Adrenal gland (tissue), 5 donors: Measurements from ENCODE around the gene SH3BGRL3.

ENCODE experiments used
- POLR2A ChIP-seq, 2 donors: fragments of 450-650 bp; IDR thresholded peaks; one replicate each; pipeline ENCODE4 v1.6.1; 2017; ENCODE audit warnings: antibody characterized with exemption in 2 of 2, mild to moderate bottlenecking in 2 of 2, moderate library complexity in 1 of 2
- TF ChIP-seq, protein P1 (sequence below), 6 experiments: fragments of 450-650 bp in 4 of 6; fragments of 200-600 bp in 2 of 6; sonication (generic) in 1 of 6; IDR thresholded peaks; 1 replicate in 5 of 6; 2 replicates in 1 of 6; pipeline versions ENCODE4 v1.5.1 to v1.8.0; 2016 to 2021; ENCODE audit warnings: antibody characterized with exemption in 6 of 6, mild to moderate bottlenecking in 2 of 6, moderate library complexity in 1 of 6
- donor health status: DM: no; HTN: no; CAD: no.

DNA sequence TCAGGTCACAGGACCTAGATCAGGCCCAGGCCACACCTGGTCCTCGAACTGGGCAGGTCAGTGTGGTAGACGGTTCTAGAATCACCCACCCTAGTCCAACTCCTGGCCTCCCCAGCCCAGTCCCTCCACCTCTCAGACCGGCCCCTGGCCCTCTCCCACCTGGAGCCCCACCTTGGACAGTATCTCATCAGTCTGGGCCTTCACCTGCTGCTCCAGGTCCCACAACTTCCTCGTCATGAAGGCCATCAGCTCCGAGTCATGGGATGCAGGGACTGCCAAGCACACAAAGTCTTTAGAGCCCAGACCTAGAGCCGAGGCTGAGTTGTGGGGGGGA, 17.9 kb downstream of the SH3BGRL3 start:
- TF ChIP-seq, protein P1, sequence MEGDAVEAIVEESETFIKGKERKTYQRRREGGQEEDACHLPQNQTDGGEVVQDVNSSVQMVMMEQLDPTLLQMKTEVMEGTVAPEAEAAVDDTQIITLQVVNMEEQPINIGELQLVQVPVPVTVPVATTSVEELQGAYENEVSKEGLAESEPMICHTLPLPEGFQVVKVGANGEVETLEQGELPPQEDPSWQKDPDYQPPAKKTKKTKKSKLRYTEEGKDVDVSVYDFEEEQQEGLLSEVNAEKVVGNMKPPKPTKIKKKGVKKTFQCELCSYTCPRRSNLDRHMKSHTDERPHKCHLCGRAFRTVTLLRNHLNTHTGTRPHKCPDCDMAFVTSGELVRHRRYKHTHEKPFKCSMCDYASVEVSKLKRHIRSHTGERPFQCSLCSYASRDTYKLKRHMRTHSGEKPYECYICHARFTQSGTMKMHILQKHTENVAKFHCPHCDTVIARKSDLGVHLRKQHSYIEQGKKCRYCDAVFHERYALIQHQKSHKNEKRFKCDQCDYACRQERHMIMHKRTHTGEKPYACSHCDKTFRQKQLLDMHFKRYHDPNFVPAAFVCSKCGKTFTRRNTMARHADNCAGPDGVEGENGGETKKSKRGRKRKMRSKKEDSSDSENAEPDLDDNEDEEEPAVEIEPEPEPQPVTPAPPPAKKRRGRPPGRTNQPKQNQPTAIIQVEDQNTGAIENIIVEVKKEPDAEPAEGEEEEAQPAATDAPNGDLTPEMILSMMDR (IDR thresholded peaks at IDR 0.05): no peak
- TF ChIP-seq POLR2A (IDR thresholded peaks at IDR 0.05): no peak
